Mammary epithelial cell (primary cell): Measurements from ENCODE around the gene UNC119.

Source experiments
- EZH2 ChIP-seq: IDR thresholded peaks from 2 replicates; pipeline ENCODE4 v1.6.1; 2012; ENCODE audit warnings: low read length, inconsistent platforms, borderline replicate concordance
- TF ChIP-seq, protein P1 (sequence below), 2 donors: IDR thresholded peaks in 1 of 2; conservative IDR thresholded peaks in 1 of 2; 2 replicates each; pipeline ENCODE4 v1.5.1; 2011 to 2012; ENCODE audit warnings: inconsistent platforms in 2 of 2, low read length in 2 of 2, mild to moderate bottlenecking in 2 of 2, control low read depth in 1 of 2, low read depth in 1 of 2; ENCODE audit not compliant: insufficient read depth in 1 of 2; ENCODE audit errors: extremely low read depth in 1 of 2

DNA sequence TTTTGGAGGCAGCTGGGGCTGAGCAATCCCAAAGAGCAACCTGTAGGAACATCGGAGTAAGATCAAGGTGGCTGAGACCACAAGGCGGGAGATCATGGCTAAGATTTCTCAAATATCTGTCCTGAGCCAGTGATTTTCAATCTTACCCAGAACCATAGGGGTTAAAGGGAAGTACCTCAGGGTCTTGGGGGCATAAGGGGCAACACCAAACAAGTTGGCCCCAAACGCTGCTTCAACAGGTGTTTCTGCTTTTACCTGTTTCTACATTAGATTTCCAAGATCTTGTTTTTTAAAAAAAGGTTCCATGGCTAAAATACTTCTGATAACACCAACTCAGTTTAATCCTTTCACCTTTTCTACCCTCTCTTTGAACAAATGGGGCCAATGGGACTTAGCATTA lies 2.6 kb upstream of the UNC119 start:
- TF ChIP-seq, protein P1, sequence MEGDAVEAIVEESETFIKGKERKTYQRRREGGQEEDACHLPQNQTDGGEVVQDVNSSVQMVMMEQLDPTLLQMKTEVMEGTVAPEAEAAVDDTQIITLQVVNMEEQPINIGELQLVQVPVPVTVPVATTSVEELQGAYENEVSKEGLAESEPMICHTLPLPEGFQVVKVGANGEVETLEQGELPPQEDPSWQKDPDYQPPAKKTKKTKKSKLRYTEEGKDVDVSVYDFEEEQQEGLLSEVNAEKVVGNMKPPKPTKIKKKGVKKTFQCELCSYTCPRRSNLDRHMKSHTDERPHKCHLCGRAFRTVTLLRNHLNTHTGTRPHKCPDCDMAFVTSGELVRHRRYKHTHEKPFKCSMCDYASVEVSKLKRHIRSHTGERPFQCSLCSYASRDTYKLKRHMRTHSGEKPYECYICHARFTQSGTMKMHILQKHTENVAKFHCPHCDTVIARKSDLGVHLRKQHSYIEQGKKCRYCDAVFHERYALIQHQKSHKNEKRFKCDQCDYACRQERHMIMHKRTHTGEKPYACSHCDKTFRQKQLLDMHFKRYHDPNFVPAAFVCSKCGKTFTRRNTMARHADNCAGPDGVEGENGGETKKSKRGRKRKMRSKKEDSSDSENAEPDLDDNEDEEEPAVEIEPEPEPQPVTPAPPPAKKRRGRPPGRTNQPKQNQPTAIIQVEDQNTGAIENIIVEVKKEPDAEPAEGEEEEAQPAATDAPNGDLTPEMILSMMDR (conservative IDR thresholded peaks at IDR 0.05 in 1 of 2, IDR thresholded peaks at IDR 0.05 in 1 of 2; ENCODE audit: extremely low read depth in 1 of 2, insufficient read depth in 1 of 2, low read depth in 1 of 2, low read length in 2 of 2), result no peak
- no peak for TF ChIP-seq EZH2
